PC-3 (cell line): ENCODE measurements around the gene TGFB1. TPM values are rescaled to one million over a fixed set of nuclear protein-coding genes. Genes with fewer than 3 reads are reported as not detected.

ENCODE experiments used
- ATAC-seq: fragments of 200-7000 bp; cut with Tn5 transposase; 2 replicates; pipeline ENCODE4 v1.9.1; 2020; ENCODE audit warnings: mild to moderate bottlenecking, moderate library complexity
- BruUV-seq: library from RNA; stranded (reverse); fragments of 400-500 nt; replicated peaks from 2 replicates; lab custom pipeline; 2021; lab: Mats Ljungman, UMichigan
- CTCF ChIA-PET: fragments of 300-600 bp; sonication (Branson Sonifier 250); formaldehyde crosslinking; loops from one replicate; lab custom pipeline; 2022; ENCODE audit warnings: antibody characterized with exemption; lab: Charles Lee
- POLR2A ChIA-PET: fragments of 300-600 bp; sonication (Branson Sonifier 250); formaldehyde crosslinking; loops from one replicate; lab custom pipeline; 2022; ENCODE audit warnings: antibody characterized with exemption; ENCODE audit not compliant: unreplicated experiment; lab: Charles Lee
- DNase-seq: peaks from one replicate; pipeline ENCODE4 v3.0.0-alpha.2; 2015
- H2AFZ ChIP-seq: fragments of 300-600 bp; sonication (generic); 2 replicates; pipeline ENCODE4 v1.6.0; 2016; ENCODE audit warnings: antibody characterized with exemption, low read length
- H3F3A ChIP-seq: fragments of 300-600 bp; sonication (generic); one replicate; pipeline ENCODE4 v1.6.0; 2017; ENCODE audit warnings: antibody characterized with exemption, low read length, control low read depth, mild to moderate bottlenecking; ENCODE audit not compliant: unreplicated experiment
- H3K27ac ChIP-seq: fragments of 300-600 bp; sonication (generic); 2 replicates; pipeline ENCODE4 v1.5.1; 2016; ENCODE audit warnings: mild to moderate bottlenecking, low read length
- H3K27me3 ChIP-seq: fragments of 300-600 bp; sonication (generic); 2 replicates; pipeline ENCODE4 v1.6.1; 2016; ENCODE audit warnings: low read length, mixed read lengths
- H3K36me3 ChIP-seq: fragments of 300-600 bp; sonication (generic); 2 replicates; pipeline ENCODE4 v1.6.1; 2016; ENCODE audit warnings: low read depth, mixed run types, low read length, mixed read lengths
- H3K4me1 ChIP-seq: fragments of 300-600 bp; sonication (generic); 2 replicates; pipeline ENCODE4 v1.5.1; 2016; ENCODE audit warnings: low read length; ENCODE audit not compliant: insufficient read depth
- H3K4me2 ChIP-seq: fragments of 300-600 bp; sonication (generic); 2 replicates; pipeline ENCODE4 v1.6.0; 2016; ENCODE audit warnings: low read length
- H3K4me3 ChIP-seq: fragments of 300-600 bp; sonication (generic); 2 replicates; pipeline ENCODE4 v1.5.1; 2016; ENCODE audit warnings: mild to moderate bottlenecking, low read length, mixed read lengths
- H3K79me2 ChIP-seq: fragments of 300-600 bp; sonication (generic); 2 replicates; pipeline ENCODE4 v1.6.1; 2017; ENCODE audit warnings: low read length, mixed read lengths
- H3K9ac ChIP-seq: fragments of 300-600 bp; sonication (generic); 2 replicates; pipeline ENCODE4 v1.6.0; 2016; ENCODE audit warnings: mild to moderate bottlenecking, low read length
- H3K9me2 ChIP-seq: fragments of 300-600 bp; sonication (generic); replicated peaks from 2 replicates; pipeline ENCODE4 v1.6.1; 2016; ENCODE audit warnings: mixed run types, low read length, mixed read lengths
- H3K9me3 ChIP-seq: fragments of 300-600 bp; sonication (generic); 2 replicates; pipeline ENCODE4 v1.6.1; 2016; ENCODE audit warnings: low read length, mixed read lengths
- H4K20me1 ChIP-seq: fragments of 300-600 bp; sonication (generic); 2 replicates; pipeline ENCODE4 v1.6.1; 2016; ENCODE audit warnings: low read length, mixed read lengths
- CTCF ChIP-seq: fragments of 300-600 bp; sonication (generic); conservative IDR thresholded peaks from 2 replicates; pipeline ENCODE4 v1.5.1; 2017; ENCODE audit warnings: antibody characterized with exemption, low read depth, mild to moderate bottlenecking, low read length
- EZH2 ChIP-seq: fragments of 300-600 bp; sonication (generic); IDR thresholded peaks from one replicate; pipeline ENCODE4 v1.6.1; 2017; ENCODE audit warnings: antibody characterized with exemption, mild to moderate bottlenecking, low read length; ENCODE audit not compliant: unreplicated experiment
- EZH2phosphoT487 ChIP-seq: fragments of 300-600 bp; sonication (generic); IDR thresholded peaks from 2 replicates; pipeline ENCODE4 v1.6.1; 2018; ENCODE audit warnings: mild to moderate bottlenecking, antibody characterized with exemption, low read length, borderline replicate concordance
- intact Hi-C: fragments of 100-400 bp; cut with micrococcal nuclease; formaldehyde crosslinking; loops from 2 replicates; pipeline ENCODE4 v1.9.0; 2023
- total RNA-seq: library from RNA; depleted of rRNA; stranded (reverse); fragments of >200 nt; gene quantifications from 2 replicates; pipeline ENCODE4 v1.2.3, GENCODE V29; 2014

TGFB1 gene
- total RNA-seq, 1 experiment from 2014 or later = 16.4 TPM

- Histone ChIP-seq H2AFZ (no peak overlapping the region), H3K4me1 (peaks cover 34% of the 10 kb centered on the region), H3F3A (peaks cover 7% of the 10 kb centered on the region), H4K20me1 (no peaks in the 10 kb centered on the region), H3K27me3 (no peaks in the 10 kb centered on the region), H3K9me2 (no peaks in the 10 kb centered on the region), H3K4me3 (no peak overlapping the region), H3K79me2 (no peaks in the 10 kb centered on the region), H3K9ac (no peak overlapping the region), H3K4me2 (no peak overlapping the region), H3K9me3 (no peaks in the 10 kb centered on the region), H3K36me3 (peaks cover 8% of the 10 kb centered on the region; the same call in 1 of the 2 replicates), H3K27ac (no peak overlapping the region)
- no peak for TF ChIP-seq CTCF
- TF ChIP-seq EZH2phosphoT487 = no peak
- TF ChIP-seq EZH2 = no peak
- no TSS peak for BruUV-seq
- CTCF ChIA-PET = no interaction called here
- POLR2A ChIA-PET = no interaction called here
- no peak for DNase-seq
- no peak for ATAC-seq
- intact Hi-C loops = no loop called here
Observed at GRCh38 chr19:41320185-41320518, 33.6 kb downstream of the TGFB1 start.

- ATAC-seq (no peak), DNase-seq (no peak)
- Histone ChIP-seq H3K27ac (no peak overlapping the region), H3K4me1 (peaks cover 29% of the 10 kb centered on the region), H3K4me3 (no peak overlapping the region), H3K9me2 (no peaks in the 10 kb centered on the region), H3K36me3 (peaks cover 8% of the 10 kb centered on the region; the same call in 1 of the 2 replicates), H3F3A (peaks cover 6% of the 10 kb centered on the region), H3K79me2 (no peaks in the 10 kb centered on the region), H2AFZ (no peak overlapping the region), H3K27me3 (no peaks in the 10 kb centered on the region), H4K20me1 (no peaks in the 10 kb centered on the region), H3K9ac (no peak overlapping the region), H3K9me3 (no peaks in the 10 kb centered on the region), H3K4me2 (no peak overlapping the region)
- TF ChIP-seq EZH2 (no peak), EZH2phosphoT487 (no peak), CTCF (no peak)
- BruUV-seq = no TSS peak
- ChIA-PET CTCF (no interaction called here), POLR2A (no interaction called here)
- intact Hi-C loops = no loop called here
Observed at GRCh38 chr19:41319500-41320184, 34.1 kb downstream of the TGFB1 start.

- Histone ChIP-seq H3K9me3 (no peaks in the 10 kb centered on the region), H3F3A (no peaks in the 10 kb centered on the region), H3K4me1 (peaks cover 21% of the 10 kb centered on the region), H3K9ac (no peak overlapping the region), H2AFZ (no peak overlapping the region), H4K20me1 (no peaks in the 10 kb centered on the region), H3K27ac (no peak overlapping the region), H3K4me2 (no peak overlapping the region), H3K36me3 (peaks cover 8% of the 10 kb centered on the region; the same call in 1 of the 2 replicates), H3K27me3 (no peaks in the 10 kb centered on the region), H3K79me2 (no peaks in the 10 kb centered on the region), H3K9me2 (no peaks in the 10 kb centered on the region), H3K4me3 (no peak overlapping the region)
- intact Hi-C loops = no loop called here
- no peak for TF ChIP-seq CTCF
- no peak for TF ChIP-seq EZH2
- no peak for TF ChIP-seq EZH2phosphoT487
- ChIA-PET POLR2A (no interaction called here), CTCF (no interaction called here)
- DNase-seq (no peak), ATAC-seq (no peak)
- BruUV-seq = no TSS peak
Observed at GRCh38 chr19:41318696-41319499, 34.8 kb downstream of the TGFB1 start.
